SK-N-SH (cell line): ENCODE results near the gene RAPGEF3.

Source experiments
- CTCF ChIP-seq: fragments of 200-600 bp; sonication (generic); IDR thresholded peaks from 2 replicates; pipeline ENCODE4 v1.6.1; 2017; ENCODE audit warnings: antibody characterized with exemption, mild to moderate bottlenecking, moderate library complexity
- EP300 ChIP-seq, 2 experiments: IDR thresholded peaks; 2 replicates each; pipeline versions ENCODE4 v1.4.0 to v1.6.1; 2012; ENCODE audit warnings: borderline replicate concordance in 1 of 2, low read depth in 1 of 2, low read length in 1 of 2
- GABPA ChIP-seq: IDR thresholded peaks from 2 replicates; pipeline ENCODE4 v1.4.0; 2012; ENCODE audit warnings: low read depth, mild to moderate bottlenecking
- MEF2A ChIP-seq: IDR thresholded peaks from 2 replicates; pipeline ENCODE4 v1.4.0; 2012; ENCODE audit warnings: low read depth, borderline replicate concordance
- POLR2AphosphoS5 ChIP-seq: IDR thresholded peaks from 2 replicates; pipeline ENCODE4 v1.6.1; 2012; ENCODE audit warnings: low read depth, low read length
- SIN3A ChIP-seq: IDR thresholded peaks from 2 replicates; pipeline ENCODE4 v1.6.1; 2012; ENCODE audit warnings: low read depth, mild to moderate bottlenecking, low read length, moderate library complexity, borderline replicate concordance
- USF1 ChIP-seq: IDR thresholded peaks from 2 replicates; pipeline ENCODE4 v1.4.0; 2012; ENCODE audit warnings: low read depth, borderline replicate concordance
- TF ChIP-seq, protein P1 (sequence below): IDR thresholded peaks from 2 replicates; pipeline ENCODE4 v1.4.0; 2012; ENCODE audit warnings: low read depth

DNA sequence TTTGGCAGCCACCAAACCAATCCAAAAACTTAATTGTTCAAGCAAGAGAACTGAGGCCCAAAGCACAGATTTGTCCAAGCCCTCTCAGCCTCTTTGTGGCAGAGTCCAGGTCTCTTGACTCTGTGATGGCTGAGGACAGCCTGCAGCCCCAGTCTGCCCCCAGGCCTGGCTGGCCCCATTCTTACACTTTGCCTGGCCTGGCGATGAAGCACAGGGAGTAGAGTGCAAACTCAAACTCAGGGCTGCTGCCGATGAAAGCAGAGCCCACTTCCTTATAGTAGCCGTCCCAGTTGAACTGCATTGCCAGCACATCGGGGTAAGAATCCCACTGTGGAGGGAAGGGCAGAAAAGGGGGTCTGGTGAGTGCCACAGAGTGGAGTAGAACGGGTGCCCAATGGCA, 47.2 kb downstream of the RAPGEF3 start:
- TF ChIP-seq GABPA (no peak), CTCF (no peak), SIN3A (no peak), USF1 (no peak), POLR2AphosphoS5 (no peak), EP300 (IDR thresholded peaks at IDR 0.05; ENCODE audit: borderline replicate concordance in 1 of 2, low read depth in 1 of 2, low read length in 1 of 2) (no peak), MEF2A (no peak)
- TF ChIP-seq, protein P1, sequence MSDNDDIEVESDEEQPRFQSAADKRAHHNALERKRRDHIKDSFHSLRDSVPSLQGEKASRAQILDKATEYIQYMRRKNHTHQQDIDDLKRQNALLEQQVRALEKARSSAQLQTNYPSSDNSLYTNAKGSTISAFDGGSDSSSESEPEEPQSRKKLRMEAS: no peak
